Natural killer cell treated with Interleukin-12 subunit alpha and Interleukin-12 subunit beta and Interleukin-15 and Interleukin-18, amount 100 ng/mL, for 72 hours (primary cell): ENCODE measurements around the gene SPTSSB. TPM values are rescaled to one million over a fixed set of nuclear protein-coding genes. Genes with fewer than 3 reads are reported as not detected.

Experiments used
- ATAC-seq, 2 donors: fragments of 150-1000 bp; cut with Tn5 transposase in 1 of 2; sonication (Bioruptor Pico), chemical (Tn5 transposase) in 1 of 2; 2 replicates each; pipeline ENCODE4 v1.10.0; 2021
- DNase-seq: peaks from one replicate; pipeline ENCODE4 v3.0.0; 2022; ENCODE audit warnings: low spot score
- H3K27ac Mint-ChIP-seq, 2 donors: 1 replicate in 1 of 2; 2 replicates in 1 of 2; pipeline ENCODE4 v1.8.0; 2022; ENCODE audit warnings: mixed read lengths in 2 of 2, mild to moderate bottlenecking in 1 of 2, moderate library complexity in 1 of 2
- H3K27me3 Mint-ChIP-seq, 2 donors: 1 replicate in 1 of 2; 2 replicates in 1 of 2; pipeline ENCODE4 v1.8.0; 2022; ENCODE audit warnings: mixed read lengths in 2 of 2
- H3K36me3 Mint-ChIP-seq: one replicate; pipeline ENCODE4 v1.8.0; 2022; ENCODE audit warnings: mixed read lengths
- H3K4me1 Mint-ChIP-seq, 2 donors: 1 replicate in 1 of 2; 2 replicates in 1 of 2; pipeline ENCODE4 v1.8.0; 2022; ENCODE audit warnings: low read depth in 2 of 2, mixed read lengths in 2 of 2, mild to moderate bottlenecking in 1 of 2
- H3K4me3 Mint-ChIP-seq: one replicate; pipeline ENCODE4 v1.8.0; 2022; ENCODE audit warnings: mixed read lengths
- H3K9me3 Mint-ChIP-seq: 2 replicates; pipeline ENCODE4 v1.8.0; 2022; ENCODE audit warnings: mixed read lengths
- total RNA-seq, 2 donors: library from RNA; stranded (reverse); gene quantifications; one replicate each; pipeline ENCODE4 v1.2.3, GENCODE V29; 2022

Gene SPTSSB
- total RNA-seq, 2 donors from 2014 or later, result not detected

GRCh38 chr3:161343986-161344385, 27.3 kb downstream of the SPTSSB start:
- Mint-ChIP-seq H3K4me1 (peaks cover 3% of the 10 kb centered on the region in 2 donors), H3K4me3 (no peak overlapping the region), H3K27me3 (peaks cover 35 to 57% of the 10 kb centered on the region in 2 donors), H3K9me3 (no peaks in the 10 kb centered on the region), H3K36me3 (no peaks in the 10 kb centered on the region), H3K27ac (no peak overlapping the region)
- no peak for DNase-seq
- ATAC-seq, result no peak

- Mint-ChIP-seq H3K27ac (no peak overlapping the region), H3K9me3 (no peaks in the 10 kb centered on the region), H3K4me1 (no peaks in the 10 kb centered on the region), H3K36me3 (no peaks in the 10 kb centered on the region), H3K4me3 (no peak overlapping the region), H3K27me3 (peaks cover 31 to 57% of the 10 kb centered on the region in 2 donors)
- DNase-seq (no peak), ATAC-seq (no peak)
Measured at GRCh38 chr3:161343540-161343939, 27.8 kb downstream of the SPTSSB start.

DNA sequence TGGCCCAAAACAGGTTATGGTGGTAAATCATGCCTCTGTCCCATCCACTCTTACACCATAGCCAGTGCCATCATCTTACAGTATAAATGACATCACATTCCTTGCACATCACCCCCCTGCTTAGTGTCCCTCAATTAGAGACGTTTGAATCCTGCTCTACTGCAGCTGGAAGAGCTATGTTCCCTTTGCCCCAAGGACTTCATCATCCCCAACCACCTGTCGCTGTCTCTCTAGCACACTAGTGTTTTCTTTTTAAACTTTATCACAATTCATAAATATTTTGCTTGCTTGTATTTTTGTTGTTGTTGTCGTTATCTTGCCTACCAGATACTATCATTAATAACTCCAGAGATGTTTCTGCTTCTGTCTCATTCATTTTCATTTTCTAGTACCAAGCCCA, 28.7 kb downstream of the SPTSSB start:
- no peaks in the 10 kb centered on the region for H3K9me3 Mint-ChIP-seq
- no peak overlapping the region for H3K27ac Mint-ChIP-seq
- no peaks in the 10 kb centered on the region for H3K36me3 Mint-ChIP-seq
- ATAC-seq (no peak), DNase-seq (no peak)
- no peaks in the 10 kb centered on the region for H3K4me1 Mint-ChIP-seq
- H3K27me3 Mint-ChIP-seq, result peaks cover 27 to 65% of the 10 kb centered on the region in 2 donors
- no peak overlapping the region for H3K4me3 Mint-ChIP-seq

- H3K36me3 Mint-ChIP-seq, result no peaks in the 10 kb centered on the region
- ATAC-seq, result no peak
- no peak overlapping the region for H3K27ac Mint-ChIP-seq
- H3K9me3 Mint-ChIP-seq, result no peaks in the 10 kb centered on the region
- H3K4me3 Mint-ChIP-seq, result no peak overlapping the region
- H3K27me3 Mint-ChIP-seq, result peaks cover 40 to 73% of the 10 kb centered on the region in 2 donors
- H3K4me1 Mint-ChIP-seq, result no peaks in the 10 kb centered on the region
- no peak for DNase-seq
Measured at GRCh38 chr3:161339517-161340500, 31.5 kb downstream of the SPTSSB start.

DNA sequence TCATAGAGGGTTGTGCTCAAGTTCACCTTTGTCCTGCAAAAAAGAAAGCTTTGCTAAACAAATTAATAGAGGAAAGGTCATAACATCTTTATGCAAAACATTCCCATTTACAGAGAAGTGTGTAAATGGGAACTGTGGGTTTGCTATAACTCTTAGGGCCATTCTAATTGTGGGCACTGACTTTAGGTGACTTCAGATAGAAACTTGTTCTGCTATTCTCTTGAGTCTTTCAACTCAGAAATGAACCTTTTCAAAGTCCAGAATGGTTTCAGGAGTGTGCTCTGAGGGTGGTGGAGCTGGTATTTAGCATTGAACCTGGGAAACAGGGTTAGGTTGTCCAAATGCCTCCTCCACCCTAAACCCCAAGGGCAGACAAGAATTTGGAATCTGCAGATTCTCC, 34.0 kb downstream of the SPTSSB start:
- Mint-ChIP-seq H3K36me3 (no peaks in the 10 kb centered on the region), H3K27me3 (peaks cover 43 to 72% of the 10 kb centered on the region in 2 donors), H3K4me1 (no peaks in the 10 kb centered on the region), H3K9me3 (no peaks in the 10 kb centered on the region), H3K27ac (no peak overlapping the region), H3K4me3 (no peak overlapping the region)
- no peak for DNase-seq
- no peak for ATAC-seq

- no peak overlapping the region for H3K27ac Mint-ChIP-seq
- peaks cover 38 to 66% of the 10 kb centered on the region in 2 donors for H3K27me3 Mint-ChIP-seq
- H3K9me3 Mint-ChIP-seq, result no peaks in the 10 kb centered on the region
- no peak for DNase-seq
- ATAC-seq, result no peak
- no peak overlapping the region for H3K4me3 Mint-ChIP-seq
- no peaks in the 10 kb centered on the region for H3K36me3 Mint-ChIP-seq
- no peaks in the 10 kb centered on the region for H3K4me1 Mint-ChIP-seq
Measured at GRCh38 chr3:161336661-161337060, 34.7 kb downstream of the SPTSSB start.

DNA sequence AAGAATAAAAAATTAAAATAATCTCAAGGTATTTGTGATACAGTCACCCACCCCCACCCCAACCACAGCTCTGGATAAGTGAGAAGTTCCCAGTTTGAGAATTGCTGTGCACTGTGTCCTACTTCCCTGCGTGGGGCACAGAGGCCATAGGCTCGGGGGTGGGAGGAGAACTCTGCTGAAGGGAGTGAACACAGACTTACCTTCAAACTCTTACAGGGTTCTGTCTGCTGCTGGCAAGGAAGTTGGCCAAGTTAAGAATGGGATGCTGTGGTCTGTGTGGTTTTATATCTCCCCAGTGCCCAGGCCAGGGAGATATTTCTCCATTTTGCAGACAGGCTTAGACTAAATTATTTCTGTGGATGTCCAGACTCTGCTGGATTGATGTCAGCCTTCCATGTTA, 37.6 kb downstream of the SPTSSB start:
- H3K4me3 Mint-ChIP-seq, result no peak overlapping the region
- no peaks in the 10 kb centered on the region for H3K9me3 Mint-ChIP-seq
- DNase-seq, result no peak
- H3K27me3 Mint-ChIP-seq, result peaks cover 41 to 67% of the 10 kb centered on the region in 2 donors
- no peak overlapping the region for H3K27ac Mint-ChIP-seq
- ATAC-seq, result no peak
- peaks cover 0 to 3% of the 10 kb centered on the region in 2 donors for H3K4me1 Mint-ChIP-seq
- peaks cover 4% of the 10 kb centered on the region for H3K36me3 Mint-ChIP-seq

DNA sequence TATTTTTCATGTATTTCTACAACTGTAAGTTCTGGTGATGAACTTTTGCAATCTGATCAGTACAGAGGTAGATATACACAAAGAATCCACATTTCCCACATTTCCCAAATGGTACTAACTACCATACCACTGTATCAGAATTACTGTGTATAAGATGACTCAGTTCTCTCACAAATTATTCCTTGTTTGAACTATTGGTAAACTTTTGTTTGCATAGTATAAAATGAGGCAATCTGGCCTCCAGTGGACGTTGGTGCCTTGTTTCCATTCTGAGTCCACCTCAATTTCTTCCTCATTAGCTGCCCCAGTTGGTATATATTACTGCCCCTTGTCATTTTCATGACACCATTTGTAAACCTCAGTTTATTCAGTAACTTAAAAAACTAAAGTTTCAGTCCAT, 38.5 kb downstream of the SPTSSB start:
- no peak overlapping the region for H3K27ac Mint-ChIP-seq

GRCh38 chr3:161325059-161325458, 46.3 kb downstream of the SPTSSB start:
- Mint-ChIP-seq H3K36me3 (peaks cover 15% of the 10 kb centered on the region), H3K4me1 (peaks cover 0 to 5% of the 10 kb centered on the region in 2 donors), H3K4me3 (no peak overlapping the region), H3K27me3 (peaks cover 44 to 46% of the 10 kb centered on the region in 2 donors), H3K27ac (no peak overlapping the region), H3K9me3 (no peaks in the 10 kb centered on the region)
- ATAC-seq, result no peak
- no peak for DNase-seq

More for the DNA sequence above, 38.5 kb downstream of the SPTSSB start:
- ATAC-seq, result no peak
- peaks cover 45 to 58% of the 10 kb centered on the region in 2 donors for H3K27me3 Mint-ChIP-seq
- H3K9me3 Mint-ChIP-seq, result no peaks in the 10 kb centered on the region
- H3K36me3 Mint-ChIP-seq, result peaks cover 4% of the 10 kb centered on the region
- H3K4me3 Mint-ChIP-seq, result no peak overlapping the region
- H3K4me1 Mint-ChIP-seq, result peaks cover 0 to 5% of the 10 kb centered on the region in 2 donors
- no peak for DNase-seq

- ATAC-seq (no peak), DNase-seq (no peak)
- H3K27ac Mint-ChIP-seq, result no peak overlapping the region
- H3K9me3 Mint-ChIP-seq, result no peaks in the 10 kb centered on the region
- peaks cover 38 to 40% of the 10 kb centered on the region in 2 donors for H3K27me3 Mint-ChIP-seq
- H3K36me3 Mint-ChIP-seq, result peaks cover 12% of the 10 kb centered on the region
- peaks cover 0 to 3% of the 10 kb centered on the region in 2 donors for H3K4me1 Mint-ChIP-seq
- no peak overlapping the region for H3K4me3 Mint-ChIP-seq
Measured at GRCh38 chr3:161323926-161324621, 47.2 kb downstream of the SPTSSB start.

- peaks cover 0 to under 1% of the 10 kb centered on the region in 2 donors for H3K4me1 Mint-ChIP-seq
- no peak for DNase-seq
- no peaks in the 10 kb centered on the region for H3K9me3 Mint-ChIP-seq
Measured at GRCh38 chr3:161322781-161323568, 48.3 kb downstream of the SPTSSB start.

GRCh38 chr3:161320837-161321236, 50.5 kb downstream of the SPTSSB start:
- H3K4me3 Mint-ChIP-seq, result no peak overlapping the region
- peaks cover 15% of the 10 kb centered on the region for H3K36me3 Mint-ChIP-seq
- no peak for ATAC-seq
- DNase-seq, result no peak
- H3K9me3 Mint-ChIP-seq, result no peaks in the 10 kb centered on the region
- H3K27ac Mint-ChIP-seq, result no peak overlapping the region
- H3K27me3 Mint-ChIP-seq, result peaks cover 41 to 56% of the 10 kb centered on the region in 2 donors
- H3K4me1 Mint-ChIP-seq, result peaks cover 0 to 6% of the 10 kb centered on the region in 2 donors

More at GRCh38 chr3:161322781-161323568, 48.3 kb downstream of the SPTSSB start:
- H3K4me3 Mint-ChIP-seq, result no peak overlapping the region
- H3K36me3 Mint-ChIP-seq, result peaks cover 11% of the 10 kb centered on the region
- ATAC-seq, result no peak
- no peak overlapping the region for H3K27ac Mint-ChIP-seq
- H3K27me3 Mint-ChIP-seq, result peaks cover 34 to 35% of the 10 kb centered on the region in 2 donors

GRCh38 chr3:161319867-161320266, 51.5 kb downstream of the SPTSSB start:
- no peak for DNase-seq
- Mint-ChIP-seq H3K9me3 (no peaks in the 10 kb centered on the region), H3K27me3 (peaks cover 43 to 62% of the 10 kb centered on the region in 2 donors), H3K4me1 (peaks cover 0 to 7% of the 10 kb centered on the region in 2 donors), H3K27ac (peak overlapping the region in 1 of 2 donors; percentile 24), H3K36me3 (peaks cover 15% of the 10 kb centered on the region), H3K4me3 (no peak overlapping the region)
- no peak for ATAC-seq
